GM18520 (cell line): Measurements from ENCODE around the gene SENP7.
"Not testable (repeated sequence)": the region's sequence is repeated elsewhere in the genome, so short reads cannot be mapped to it uniquely, and the experiment has no call there.

Experiments used
- ATAC-seq: cut with Tn5 transposase; IDR thresholded peaks from one replicate; pipeline ENCODE4 v1.9.1; 2021; ENCODE audit not compliant: unreplicated experiment

SENP7 gene

GRCh38 chr3:101521211-101521701 lies 8.2 kb upstream of the SENP7 start:
- ATAC-seq = no peak

- no peak for ATAC-seq
Observed at GRCh38 chr3:101519685-101520365, 6.8 kb upstream of the SENP7 start.

- peak; percentile 98 for ATAC-seq
Observed at GRCh38 chr3:101518421-101518871, 5.4 kb upstream of the SENP7 start.

- ATAC-seq = no peak
Observed at GRCh38 chr3:101513419-101513986, 491 bp upstream of the SENP7 start.

GRCh38 chr3:101512396-101512645 lies 691 bp downstream of the SENP7 start:
- no peak for ATAC-seq

- ATAC-seq = no peak
Observed at GRCh38 chr3:101509811-101510210, 3.2 kb downstream of the SENP7 start.

GRCh38 chr3:101509281-101509680 lies 3.7 kb downstream of the SENP7 start:
- ATAC-seq = no peak

GRCh38 chr3:101501783-101502182 lies 11.2 kb downstream of the SENP7 start:
- ATAC-seq = no peak

- ATAC-seq = no peak
Observed at GRCh38 chr3:101500208-101500607, 12.8 kb downstream of the SENP7 start.

- no peak for ATAC-seq
Observed at GRCh38 chr3:101497803-101498202, 15.2 kb downstream of the SENP7 start.

GRCh38 chr3:101495552-101495951 lies 17.5 kb downstream of the SENP7 start:
- no peak for ATAC-seq

GRCh38 chr3:101484805-101485620 lies 28.0 kb downstream of the SENP7 start:
- no peak for ATAC-seq

GRCh38 chr3:101478980-101479379 lies 34.0 kb downstream of the SENP7 start:
- no peak for ATAC-seq

GRCh38 chr3:101474841-101475552 lies 38.0 kb downstream of the SENP7 start:
- ATAC-seq = not testable (repeated sequence)

GRCh38 chr3:101468676-101469075 lies 44.3 kb downstream of the SENP7 start:
- not testable (repeated sequence) for ATAC-seq

- not testable (repeated sequence) for ATAC-seq
Observed at GRCh38 chr3:101467310-101467663, 45.7 kb downstream of the SENP7 start.

GRCh38 chr3:101466465-101467309 lies 46.3 kb downstream of the SENP7 start:
- no peak for ATAC-seq

GRCh38 chr3:101464235-101464634 lies 48.8 kb downstream of the SENP7 start:
- no peak for ATAC-seq

- no peak for ATAC-seq
Observed at GRCh38 chr3:101461451-101461850, 51.6 kb downstream of the SENP7 start.

GRCh38 chr3:101458387-101458786 lies 54.6 kb downstream of the SENP7 start:
- ATAC-seq = no peak

- ATAC-seq = no peak
Observed at GRCh38 chr3:101454629-101455028, 58.4 kb downstream of the SENP7 start.
